H1 (cell line): Measurements from ENCODE around the gene PNLIP. TPM values are rescaled to one million over a fixed set of nuclear protein-coding genes. Genes with fewer than 3 reads are reported as not detected.

ENCODE experiments used
- BRCA1 ChIP-seq: IDR thresholded peaks from 2 replicates; pipeline ENCODE4 v1.6.1; 2012; ENCODE audit warnings: low read depth, low read length, improper control_type of control experiment
- RAD21 ChIP-seq, 2 experiments: IDR thresholded peaks in 1 of 2; conservative IDR thresholded peaks in 1 of 2; 2 replicates each; pipeline ENCODE4 v1.6.1; 2011; ENCODE audit warnings: low read depth in 2 of 2, low read length in 2 of 2, improper control_type of control experiment in 1 of 2, inconsistent platforms in 1 of 2, mild to moderate bottlenecking in 1 of 2, moderate library complexity in 1 of 2
- polyA plus RNA-seq, 7 experiments: library from polyadenylated mRNA; depleted of rRNA in 3 of 7; stranded (reverse) in 5 of 7; unstranded in 2 of 7; fragments of >200 nt in 5 of 7; fragments of 200-250 nt in 2 of 7; gene quantifications; 1 replicate in 5 of 7; 2 replicates in 1 of 7; 4 replicates in 1 of 7; pipeline versions ENCODE4 v1.2.1 to v1.2.3, GENCODE V29; 2011 to 2013; ENCODE audit warnings: missing spikeins in 2 of 7, mixed read lengths in 2 of 7
- total RNA-seq: library from RNA; stranded (reverse); fragmentation: NEBNext Ultra II Directional; extraction: Animal tissue kit (Norgen Biotek cat#: 25700); gene quantifications from 2 replicates; pipeline ENCODE4 v1.2.1, GENCODE V29; 2021

PNLIP gene
- total and polyA plus RNA-seq, 2 of the 8 experiments (the other 6 are each of a cell fraction or from before 2014, with no cell fraction given): not detected

GRCh38 chr10:116555880-116556279 is 10.1 kb downstream of the PNLIP start (continued):
- TF ChIP-seq BRCA1: no peak
- TF ChIP-seq RAD21 (IDR thresholded peaks at IDR 0.05 in 1 of 2, conservative IDR thresholded peaks at IDR 0.05 in 1 of 2; ENCODE audit: low read depth in 2 of 2, low read length in 2 of 2): no peak
